T-helper 17 cell (primary cell): Measurements from ENCODE around the gene PCDHAC1. TPM values are rescaled to one million over a fixed set of nuclear protein-coding genes. Genes with fewer than 3 reads are reported as not detected.
A peak's percentile ranks its signal among the peaks of the same experiment; 100 is the strongest.

Source experiments
- ATAC-seq: fragments of 150-1000 bp; cut with Tn5 transposase; 2 replicates; pipeline ENCODE4 v1.10.0; 2021; ENCODE audit warnings: mild to moderate bottlenecking, moderate library complexity
- DNase-seq, 3 donors: peaks; one replicate each; pipeline versions ENCODE4 v3.0.0 to v3.0.0-alpha.2; 2020 to 2021
- H3K9me3 ChIP-seq: one replicate; pipeline ENCODE4 v1.7.0; 2013; ENCODE audit warnings: low read length, mild to moderate bottlenecking; ENCODE audit not compliant: control insufficient read depth, poor library complexity, severe bottlenecking
- H3K27ac Mint-ChIP-seq: one replicate; pipeline ENCODE4 v1.8.0; 2022; ENCODE audit warnings: mild to moderate bottlenecking, moderate library complexity, mixed read lengths
- H3K27me3 Mint-ChIP-seq: one replicate; pipeline ENCODE4 v1.8.0; 2022; ENCODE audit warnings: mixed read lengths
- H3K36me3 Mint-ChIP-seq: one replicate; pipeline ENCODE4 v1.8.0; 2022; ENCODE audit warnings: low read depth, mixed read lengths
- H3K4me1 Mint-ChIP-seq: one replicate; pipeline ENCODE4 v1.8.0; 2022; ENCODE audit warnings: mild to moderate bottlenecking, mixed read lengths
- H3K4me3 Mint-ChIP-seq: one replicate; pipeline ENCODE4 v1.8.0; 2022; ENCODE audit warnings: mild to moderate bottlenecking, moderate library complexity, mixed read lengths
- total RNA-seq, 4 donors: library from RNA in 2 of 4; stranded (reverse) in 2 of 4; gene quantifications; one replicate each; pipeline ENCODE4 v1.2.3 and lab custom pipeline; 2022 to 2026

The PCDHAC1 gene
- total RNA-seq, 2 donors from 2014 or later: not detected

- Mint-ChIP-seq H3K4me1 (no peaks in the 10 kb centered on the region), H3K4me3 (no peak overlapping the region), H3K36me3 (no peaks in the 10 kb centered on the region), H3K27ac (no peak overlapping the region), H3K27me3 (peaks cover 5% of the 10 kb centered on the region)
- no peak for ATAC-seq
- no peak for DNase-seq
- H3K9me3 ChIP-seq: no peaks in the 10 kb centered on the region
Observed at GRCh38 chr5:140934964-140935606, 9.0 kb downstream of the PCDHAC1 start.

- Mint-ChIP-seq H3K27me3 (no peaks in the 10 kb centered on the region), H3K4me3 (no peak overlapping the region), H3K4me1 (no peaks in the 10 kb centered on the region), H3K36me3 (no peaks in the 10 kb centered on the region), H3K27ac (no peak overlapping the region)
- no peak for DNase-seq
- H3K9me3 ChIP-seq: peaks cover 4% of the 10 kb centered on the region
- no peak for ATAC-seq
Observed at GRCh38 chr5:140946578-140946977, 20.5 kb downstream of the PCDHAC1 start.

- H3K4me3 Mint-ChIP-seq: no peak overlapping the region
- no peaks in the 10 kb centered on the region for H3K9me3 ChIP-seq
- H3K27ac Mint-ChIP-seq: no peak overlapping the region
- H3K36me3 Mint-ChIP-seq: no peaks in the 10 kb centered on the region
- ATAC-seq: no peak
- H3K4me1 Mint-ChIP-seq: no peaks in the 10 kb centered on the region
- H3K27me3 Mint-ChIP-seq: peaks cover 5% of the 10 kb centered on the region
- no peak for DNase-seq
Observed at GRCh38 chr5:140951636-140952035, 25.5 kb downstream of the PCDHAC1 start.

GRCh38 chr5:140953234-140953633, 27.1 kb downstream of the PCDHAC1 start:
- Mint-ChIP-seq H3K27me3 (peaks cover 5% of the 10 kb centered on the region), H3K4me1 (no peaks in the 10 kb centered on the region), H3K4me3 (no peak overlapping the region), H3K27ac (no peak overlapping the region), H3K36me3 (no peaks in the 10 kb centered on the region)
- DNase-seq (no peak), ATAC-seq (no peak)
- no peaks in the 10 kb centered on the region for H3K9me3 ChIP-seq

GRCh38 chr5:140962190-140962589, 36.1 kb downstream of the PCDHAC1 start:
- Mint-ChIP-seq H3K36me3 (peaks cover 2% of the 10 kb centered on the region), H3K27me3 (peaks cover 39% of the 10 kb centered on the region), H3K4me1 (peaks cover 2% of the 10 kb centered on the region), H3K27ac (no peak overlapping the region), H3K4me3 (no peak overlapping the region)
- DNase-seq (no peak), ATAC-seq (no peak)
- H3K9me3 ChIP-seq: no peaks in the 10 kb centered on the region

GRCh38 chr5:140964356-140964755, 38.3 kb downstream of the PCDHAC1 start:
- DNase-seq (no peak), ATAC-seq (no peak)
- Mint-ChIP-seq H3K27me3 (peaks cover 57% of the 10 kb centered on the region), H3K4me1 (peaks cover 2% of the 10 kb centered on the region), H3K4me3 (no peak overlapping the region), H3K27ac (no peak overlapping the region), H3K36me3 (peaks cover 2% of the 10 kb centered on the region)
- H3K9me3 ChIP-seq: no peaks in the 10 kb centered on the region

GRCh38 chr5:140965905-140966292, 39.8 kb downstream of the PCDHAC1 start:
- H3K4me3 Mint-ChIP-seq: peak overlapping the region; percentile 64
- H3K9me3 ChIP-seq: no peaks in the 10 kb centered on the region
- ATAC-seq (no peak), DNase-seq (no peak)
- peaks cover 5% of the 10 kb centered on the region for H3K4me1 Mint-ChIP-seq
- H3K36me3 Mint-ChIP-seq: peaks cover 2% of the 10 kb centered on the region
- no peak overlapping the region for H3K27ac Mint-ChIP-seq
- H3K27me3 Mint-ChIP-seq: peaks cover 64% of the 10 kb centered on the region

GRCh38 chr5:140966293-140967225, 40.5 kb downstream of the PCDHAC1 start, which contains the start of gene PCDHAC2:
TSS of gene PCDHAC2 (plus strand) at chr5:140966476. CDS start at chr5:140966767, 291 bp downstream.
- H3K27ac Mint-ChIP-seq: no peak within 1 kb of the TSS
- no peak for DNase-seq
- peak within 1 kb of the TSS; percentile 64 for H3K4me3 Mint-ChIP-seq
- no peak for ATAC-seq
- peaks cover 2% of the 10 kb centered on the region for H3K36me3 Mint-ChIP-seq
- no peaks in the 10 kb centered on the region for H3K9me3 ChIP-seq
- H3K4me1 Mint-ChIP-seq: peaks cover 5% of the 10 kb centered on the region
- peaks cover 65% of the 10 kb centered on the region for H3K27me3 Mint-ChIP-seq

GRCh38 chr5:140967226-140967893, 41.3 kb downstream of the PCDHAC1 start:
- no peak for DNase-seq
- no peak overlapping the region for H3K27ac Mint-ChIP-seq
- H3K36me3 Mint-ChIP-seq: peaks cover 2% of the 10 kb centered on the region
- ATAC-seq: no peak
- no peaks in the 10 kb centered on the region for H3K9me3 ChIP-seq
- peaks cover 5% of the 10 kb centered on the region for H3K4me1 Mint-ChIP-seq
- H3K4me3 Mint-ChIP-seq: peak overlapping the region; percentile 19
- peaks cover 65% of the 10 kb centered on the region for H3K27me3 Mint-ChIP-seq

GRCh38 chr5:140969880-140970279, 43.8 kb downstream of the PCDHAC1 start:
- no peak for DNase-seq
- no peak overlapping the region for H3K27ac Mint-ChIP-seq
- H3K36me3 Mint-ChIP-seq: peaks cover 2% of the 10 kb centered on the region
- no peak overlapping the region for H3K4me3 Mint-ChIP-seq
- H3K27me3 Mint-ChIP-seq: peaks cover 51% of the 10 kb centered on the region
- no peak for ATAC-seq
- H3K9me3 ChIP-seq: no peaks in the 10 kb centered on the region
- H3K4me1 Mint-ChIP-seq: peaks cover 5% of the 10 kb centered on the region

- no peaks in the 10 kb centered on the region for H3K9me3 ChIP-seq
- H3K27me3 Mint-ChIP-seq: peaks cover 34% of the 10 kb centered on the region
- no peaks in the 10 kb centered on the region for H3K36me3 Mint-ChIP-seq
- H3K4me1 Mint-ChIP-seq: peaks cover 2% of the 10 kb centered on the region
- ATAC-seq (no peak), DNase-seq (no peak)
- H3K4me3 Mint-ChIP-seq: no peak overlapping the region
- H3K27ac Mint-ChIP-seq: no peak overlapping the region
Observed at GRCh38 chr5:140973550-140973949, 47.5 kb downstream of the PCDHAC1 start.

- H3K9me3 ChIP-seq: no peaks in the 10 kb centered on the region
- DNase-seq: no peak
- no peaks in the 10 kb centered on the region for H3K4me1 Mint-ChIP-seq
- H3K27me3 Mint-ChIP-seq: peaks cover 12% of the 10 kb centered on the region
- ATAC-seq: no peak
- H3K27ac Mint-ChIP-seq: no peak overlapping the region
- H3K36me3 Mint-ChIP-seq: no peaks in the 10 kb centered on the region
- H3K4me3 Mint-ChIP-seq: no peak overlapping the region
Observed at GRCh38 chr5:140977003-140977402, 50.9 kb downstream of the PCDHAC1 start.

- DNase-seq: no peak
- no peaks in the 10 kb centered on the region for H3K9me3 ChIP-seq
- Mint-ChIP-seq H3K36me3 (no peaks in the 10 kb centered on the region), H3K4me1 (no peaks in the 10 kb centered on the region), H3K27me3 (peaks cover 12% of the 10 kb centered on the region), H3K27ac (no peak overlapping the region), H3K4me3 (no peak overlapping the region)
- no peak for ATAC-seq
Observed at GRCh38 chr5:140978260-140978659, 52.2 kb downstream of the PCDHAC1 start.
